Measurements from ENCODE around the gene GRAMD4.
"Not testable (repeated sequence)": the region's sequence is repeated elsewhere in the genome, so short reads cannot be mapped to it uniquely, and the experiment has no call there.

GRAMD4 gene

DNA sequence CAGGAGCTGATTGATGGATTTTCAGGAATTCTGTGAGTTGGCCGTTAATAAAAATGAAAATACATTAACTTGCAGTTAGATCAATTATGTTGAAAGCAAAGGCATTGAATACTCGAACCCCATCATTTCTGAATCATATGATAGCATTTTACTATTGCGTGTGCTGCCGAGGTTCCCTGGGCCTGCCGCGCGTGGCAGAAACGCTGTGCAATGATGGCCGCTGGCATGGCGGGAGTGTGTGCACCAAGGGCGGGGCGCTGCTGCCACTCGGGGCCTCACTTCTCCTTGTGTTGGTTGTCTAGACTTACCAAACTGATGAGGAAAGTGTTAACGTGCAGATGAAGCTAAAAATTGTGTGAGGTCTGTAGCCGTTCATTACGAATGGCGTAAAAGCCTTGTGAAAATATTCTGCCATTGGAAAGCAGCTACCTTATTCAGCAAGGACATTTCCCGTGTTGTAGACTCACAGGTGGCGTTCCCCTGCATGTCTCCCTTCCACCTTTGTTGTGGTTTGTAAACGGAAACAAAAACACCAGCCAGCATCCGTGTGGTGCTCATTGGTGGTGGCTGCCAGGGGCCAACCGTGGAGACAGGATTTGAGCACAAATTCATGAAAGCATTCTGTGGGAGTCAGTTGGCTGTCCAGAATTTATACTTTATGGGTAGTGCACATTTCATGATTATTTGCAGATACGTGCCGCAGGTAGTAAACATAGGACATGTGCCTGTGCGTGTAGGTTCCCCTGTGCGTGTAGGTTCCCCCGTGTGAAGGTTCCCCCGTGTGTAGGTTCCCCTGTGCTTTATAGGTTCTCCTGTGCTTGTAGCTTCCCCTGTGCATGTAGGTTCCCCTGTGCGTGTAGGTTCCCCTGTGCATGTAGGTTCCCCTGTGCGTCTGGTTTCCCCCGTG lies 5.9 kb upstream of the GRAMD4 start:
- peak overlapping the region; percentile 57 for H3K4me3 ChIP-seq (ENCODE audit: low read depth, low read length)
- no peak for TF ChIP-seq CTCF (IDR thresholded peaks at IDR 0.05; ENCODE audit: borderline replicate concordance, insufficient read depth, low read depth, low read length)

GRCh38 chr22:46617207-46617985 lies 2.8 kb upstream of the GRAMD4 start:
- TF ChIP-seq CTCF (IDR thresholded peaks at IDR 0.05; ENCODE audit: borderline replicate concordance, insufficient read depth, low read depth, low read length) = no peak
- no peak overlapping the region for H3K4me3 ChIP-seq (ENCODE audit: low read depth, low read length)

DNA sequence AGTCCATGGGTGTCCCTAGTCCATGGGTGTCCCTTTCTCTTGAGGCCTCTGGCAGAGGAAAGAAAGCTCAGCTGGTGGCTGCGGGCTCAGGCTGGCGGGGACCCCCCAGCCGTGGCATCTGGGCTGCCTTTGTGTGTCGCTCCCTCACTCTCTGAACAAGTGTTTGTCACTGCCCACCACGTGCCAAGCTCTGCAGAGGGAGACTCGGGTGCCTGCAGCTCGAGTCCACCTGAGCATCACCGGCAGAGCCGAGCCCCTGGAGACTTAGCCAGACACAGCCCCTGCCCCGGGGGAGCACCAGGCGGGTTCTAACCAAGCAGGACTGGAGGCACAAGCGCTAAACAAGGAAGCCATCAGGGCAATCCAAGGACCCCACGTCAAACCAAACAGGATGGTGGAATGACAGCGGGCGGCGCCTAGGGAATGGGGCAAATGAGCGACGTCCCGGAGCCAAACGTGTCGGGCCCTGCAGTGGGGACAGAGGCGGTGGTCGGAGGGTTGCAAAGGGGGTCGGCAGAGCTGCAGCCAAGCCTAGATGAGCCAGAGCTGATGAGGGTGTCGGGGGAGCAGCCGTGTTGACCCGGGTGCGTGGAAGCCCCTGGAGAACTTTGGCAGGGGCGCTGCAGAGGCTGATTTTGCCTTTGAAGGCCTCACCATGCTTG lies 2.1 kb upstream of the GRAMD4 start:
- H3K4me3 ChIP-seq (ENCODE audit: low read depth, low read length) = no peak overlapping the region

GRCh38 chr22:46618667-46619066 lies 1.5 kb upstream of the GRAMD4 start:
- no peak for TF ChIP-seq CTCF (IDR thresholded peaks at IDR 0.05; ENCODE audit: borderline replicate concordance, insufficient read depth, low read depth, low read length)
- H3K4me3 ChIP-seq (ENCODE audit: low read depth, low read length) = no peak overlapping the region

More for the DNA sequence above, 2.1 kb upstream of the GRAMD4 start:
- TF ChIP-seq CTCF (IDR thresholded peaks at IDR 0.05; ENCODE audit: borderline replicate concordance, insufficient read depth, low read depth, low read length) = no peak

DNA sequence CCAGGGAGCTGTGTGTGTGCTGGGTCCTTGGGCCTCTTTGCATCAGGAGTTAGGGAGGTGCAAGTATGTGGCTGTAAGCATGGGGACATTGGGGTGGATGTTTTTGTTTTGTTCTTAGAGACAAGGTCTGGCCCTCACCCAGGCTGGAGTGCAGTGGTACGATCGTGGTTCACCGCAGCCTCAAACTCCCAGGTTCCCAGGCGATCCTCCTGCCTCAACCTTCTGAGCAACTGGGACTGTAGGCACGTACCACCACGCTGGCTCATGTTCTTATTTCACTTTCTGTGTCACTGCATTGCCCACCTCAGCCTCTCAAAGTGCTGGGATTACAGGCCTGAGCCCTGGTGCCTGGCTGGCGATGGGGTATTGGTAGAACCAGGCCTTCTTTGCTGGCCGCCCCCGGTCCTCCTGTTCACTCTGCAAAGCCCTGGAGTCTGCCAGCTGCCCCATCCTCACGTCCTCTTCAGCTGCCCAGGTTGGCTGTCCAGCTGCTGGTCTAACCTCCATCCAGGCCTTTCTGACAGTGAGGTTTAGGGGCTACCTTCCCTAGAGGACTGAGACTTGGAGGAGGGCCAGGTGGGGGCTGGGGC lies 851 bp upstream of the GRAMD4 start:
- TF ChIP-seq CTCF (IDR thresholded peaks at IDR 0.05; ENCODE audit: borderline replicate concordance, insufficient read depth, low read depth, low read length) = no peak
- no peak overlapping the region for H3K4me3 ChIP-seq (ENCODE audit: low read depth, low read length)

- TF ChIP-seq CTCF (IDR thresholded peaks at IDR 0.05; ENCODE audit: borderline replicate concordance, insufficient read depth, low read depth, low read length) = no peak
- H3K4me3 ChIP-seq (ENCODE audit: low read depth, low read length) = no peak overlapping the region
Observed at GRCh38 chr22:46620588-46621242, 529 bp downstream of the GRAMD4 start.

DNA sequence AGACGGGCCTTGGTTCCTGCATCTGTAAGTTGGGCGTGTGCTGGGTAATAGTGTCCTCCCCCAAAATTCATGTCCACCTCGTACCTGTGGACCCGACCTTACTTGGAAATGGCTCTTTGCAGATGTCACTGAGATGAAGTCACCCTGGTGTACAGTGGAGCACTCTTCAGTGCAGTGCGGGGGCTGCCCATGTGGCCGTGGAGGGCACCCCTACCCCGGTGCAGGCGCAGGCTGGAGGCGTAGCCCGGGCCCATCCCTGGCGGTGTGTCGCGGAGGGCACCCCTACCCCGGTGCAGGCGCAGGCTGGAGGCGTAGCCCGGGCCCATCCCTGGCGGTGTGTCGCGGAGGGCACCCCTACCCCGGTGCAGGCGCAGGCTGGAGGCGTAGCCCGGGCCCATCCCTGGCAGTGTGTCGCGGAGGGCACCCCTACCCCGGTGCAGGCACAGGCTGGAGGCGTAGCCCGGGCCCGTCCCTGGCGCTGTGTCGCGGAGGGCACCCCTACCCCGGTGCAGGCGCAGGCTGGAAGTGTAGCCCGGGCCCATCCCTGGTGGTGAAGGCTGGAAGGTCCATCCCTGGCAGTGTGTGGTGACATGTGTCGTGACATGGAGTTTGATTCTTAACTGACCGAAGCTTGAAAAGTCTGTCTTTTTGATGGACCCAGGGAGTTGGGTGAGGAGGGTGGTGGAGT lies 1.2 kb downstream of the GRAMD4 start:
- not testable (repeated sequence) for H3K4me3 ChIP-seq (ENCODE audit: low read depth, low read length)

Data from GM12875 (cell line).